Gastroesophageal sphincter (tissue), 4 donors: ENCODE measurements around the gene OPN4. TPM values are rescaled to one million over a fixed set of nuclear protein-coding genes. Genes with fewer than 3 reads are reported as not detected.

Source experiments
- ATAC-seq: fragments of 150-250 bp; one replicate; pipeline ENCODE4 v1.9.1; 2016; ENCODE audit warnings: mild to moderate bottlenecking, moderate library complexity
- H3K27ac ChIP-seq, 4 donors: fragments of 200-600 bp; sonication (generic) in 3 of 4; 1 replicate in 3 of 4; 2 replicates in 1 of 4; pipeline ENCODE4 v1.5.1; 2016 to 2019
- H3K27me3 ChIP-seq: fragments of 200-600 bp; sonication (generic); one replicate; pipeline ENCODE4 v1.5.1; 2019
- H3K36me3 ChIP-seq, 2 donors: fragments of 200-600 bp; sonication (generic); one replicate each; pipeline ENCODE4 v1.5.1; 2019; ENCODE audit warnings: control low read depth in 1 of 2
- H3K4me1 ChIP-seq, 3 donors: fragments of 200-600 bp; sonication (generic); 1 replicate in 2 of 3; 2 replicates in 1 of 3; pipeline ENCODE4 v1.5.1; 2016 to 2019; ENCODE audit warnings: control low read depth in 2 of 3
- H3K4me3 ChIP-seq, 2 donors: fragments of 200-600 bp; sonication (generic); one replicate each; pipeline ENCODE4 v1.5.1; 2019; ENCODE audit warnings: mild to moderate bottlenecking in 1 of 2, moderate library complexity in 1 of 2
- H3K9me3 ChIP-seq, 3 donors: fragments of 200-600 bp; sonication (generic); one replicate each; pipeline ENCODE4 v1.5.1; 2017 to 2019; ENCODE audit warnings: control low read depth in 2 of 3
- CTCF ChIP-seq, 4 experiments: fragments of 200-600 bp in 2 of 4; fragments of 450-650 bp in 2 of 4; sonication (generic) in 1 of 4; IDR thresholded peaks; one replicate each; pipeline ENCODE4 v1.5.1; 2017 to 2019; ENCODE audit warnings: antibody characterized with exemption in 4 of 4, mild to moderate bottlenecking in 2 of 4, moderate library complexity in 2 of 4
- EP300 ChIP-seq: sonication (generic); formaldehyde crosslinking; IDR thresholded peaks from one replicate; pipeline ENCODE4 v1.6.1; 2017; ENCODE audit warnings: antibody characterized with exemption, mild to moderate bottlenecking
- POLR2A ChIP-seq, 2 donors: fragments of 450-650 bp; IDR thresholded peaks; one replicate each; pipeline ENCODE4 v1.6.1; 2017; ENCODE audit warnings: antibody characterized with exemption in 2 of 2, mild to moderate bottlenecking in 2 of 2, moderate library complexity in 1 of 2
- POLR2AphosphoS5 ChIP-seq: sonication (generic); formaldehyde crosslinking; IDR thresholded peaks from one replicate; pipeline ENCODE4 v1.6.1; 2017; ENCODE audit warnings: antibody characterized with exemption
- WGBS, 2 donors: methylation state at CpG; one replicate each; pipeline ENCODE4 v1.1.5; 2018; ENCODE audit warnings: low coverage in 1 of 2; 5-methylcytosine and 5-hydroxymethylcytosine counted together
- total RNA-seq, 4 donors: library from RNA; depleted of rRNA; stranded (reverse); fragments of >200 nt; gene quantifications; one replicate each; pipeline ENCODE4 v1.1.0, GENCODE V29; 2016

The OPN4 gene
- total RNA-seq, 4 donors from 2014 or later = not detected

- WGBS, 2 donors = 28 to 48% methylated on average over 6 to 7 of the region's 8 CpGs
- Histone ChIP-seq H3K36me3 (peaks cover 0 to 4% of the 10 kb centered on the region in 2 donors), H3K4me1 (peaks cover 0 to 100% (median 36%) of the 10 kb centered on the region in 3 donors), H3K9me3 (no peaks in the 10 kb centered on the region), H3K4me3 (no peak overlapping the region), H3K27me3 (peaks cover 7% of the 10 kb centered on the region), H3K27ac (peak overlapping the region in 3 of 4 donors; percentile 89 to 92 (median 89))
- peak; percentile 63 for ATAC-seq
- TF ChIP-seq POLR2AphosphoS5 (no peak), EP300 (no peak), POLR2A (IDR thresholded peaks at IDR 0.05) (no peak), CTCF (IDR thresholded peaks at IDR 0.05) (peak in 3 of 4 experiments; percentile 87 to 91 (median 90))
Measured at GRCh38 chr10:86688398-86688921, 34.1 kb downstream of the OPN4 start.

- H3K27ac ChIP-seq = peak overlapping the region in 3 of 4 donors; percentile 89 to 92 (median 89)
- peaks cover 0 to 100% (median 34%) of the 10 kb centered on the region in 3 donors for H3K4me1 ChIP-seq
- no peak overlapping the region for H3K4me3 ChIP-seq
- no peak for TF ChIP-seq POLR2A (IDR thresholded peaks at IDR 0.05)
- no peak for TF ChIP-seq POLR2AphosphoS5
- TF ChIP-seq CTCF (IDR thresholded peaks at IDR 0.05) = no peak
- no peak for TF ChIP-seq EP300
- H3K9me3 ChIP-seq = no peaks in the 10 kb centered on the region
- H3K27me3 ChIP-seq = peaks cover 7% of the 10 kb centered on the region
- H3K36me3 ChIP-seq = peaks cover 0 to 4% of the 10 kb centered on the region in 2 donors
- 86 to 90% methylated on average over 8 to 10 of the region's 13 CpGs for WGBS, 2 donors
- ATAC-seq = no peak
Measured at GRCh38 chr10:86689146-86689545, 34.8 kb downstream of the OPN4 start.

GRCh38 chr10:86690231-86690630 is 35.9 kb downstream of the OPN4 start:
- Histone ChIP-seq H3K9me3 (no peaks in the 10 kb centered on the region), H3K27ac (peak overlapping the region in 3 of 4 donors; percentile 63 to 89 (median 65)), H3K36me3 (peaks cover 0 to 9% of the 10 kb centered on the region in 2 donors), H3K27me3 (no peaks in the 10 kb centered on the region), H3K4me1 (peaks cover 0 to 92% (median 26%) of the 10 kb centered on the region in 3 donors), H3K4me3 (no peak overlapping the region)
- no peak for ATAC-seq
- 63% methylated on average over 1 of the region's 5 CpGs; no CpG with 5 or more reads in 1 of the 2 donors for WGBS, 2 donors
- TF ChIP-seq POLR2AphosphoS5 (no peak), CTCF (IDR thresholded peaks at IDR 0.05) (no peak), EP300 (no peak), POLR2A (IDR thresholded peaks at IDR 0.05) (no peak)

GRCh38 chr10:86690657-86691084 is 36.3 kb downstream of the OPN4 start:
- ATAC-seq = no peak

More at GRCh38 chr10:86690657-86691084, 36.3 kb downstream of the OPN4 start:
- Histone ChIP-seq H3K4me3 (no peak overlapping the region), H3K4me1 (peaks cover 0 to 88% (median 24%) of the 10 kb centered on the region in 3 donors), H3K9me3 (no peaks in the 10 kb centered on the region), H3K27me3 (no peaks in the 10 kb centered on the region), H3K36me3 (peaks cover 0 to 14% of the 10 kb centered on the region in 2 donors), H3K27ac (peak overlapping the region in 3 of 4 donors; percentile 63 to 89 (median 65))
- no CpG with 5 or more reads among the region's 3 CpGs for WGBS, 2 donors
- TF ChIP-seq POLR2AphosphoS5 = no peak
- TF ChIP-seq POLR2A (IDR thresholded peaks at IDR 0.05) = no peak
- no peak for TF ChIP-seq CTCF (IDR thresholded peaks at IDR 0.05)
- no peak for TF ChIP-seq EP300
